NK-92 treated with Interleukin-12 subunit alpha and Interleukin-12 subunit beta, amount 100 ng/mL, for 24 hours (cell line): ENCODE data around the gene LRCH3.
"Not testable (repeated sequence)": the region's sequence is repeated elsewhere in the genome, so short reads cannot be mapped to it uniquely, and the experiment has no call there.

Experiments
- DNase-seq: peaks from one replicate; lab custom pipeline; 2025; lab: John Stamatoyannopoulos, UW

LRCH3 gene

DNA sequence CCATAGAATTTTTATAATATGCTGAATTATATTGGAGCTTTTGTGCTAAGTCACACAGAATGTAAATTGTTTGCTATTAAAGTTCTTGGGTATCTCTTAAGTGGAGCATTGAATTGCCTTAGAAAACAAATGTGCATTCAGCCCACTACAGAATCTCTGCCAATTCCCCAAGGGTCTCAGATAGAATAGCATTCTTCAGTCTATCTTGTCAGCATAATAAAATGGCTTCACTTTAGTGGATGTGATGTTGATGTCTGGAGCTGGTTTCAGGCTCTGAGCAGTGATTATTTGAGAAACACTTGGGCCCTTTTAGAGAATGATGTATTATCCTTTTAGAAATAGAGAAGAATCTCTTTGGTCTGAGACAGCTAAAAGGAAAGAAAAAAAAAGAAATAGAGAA is 45.2 kb downstream of the LRCH3 start:
- no peak for DNase-seq

DNA sequence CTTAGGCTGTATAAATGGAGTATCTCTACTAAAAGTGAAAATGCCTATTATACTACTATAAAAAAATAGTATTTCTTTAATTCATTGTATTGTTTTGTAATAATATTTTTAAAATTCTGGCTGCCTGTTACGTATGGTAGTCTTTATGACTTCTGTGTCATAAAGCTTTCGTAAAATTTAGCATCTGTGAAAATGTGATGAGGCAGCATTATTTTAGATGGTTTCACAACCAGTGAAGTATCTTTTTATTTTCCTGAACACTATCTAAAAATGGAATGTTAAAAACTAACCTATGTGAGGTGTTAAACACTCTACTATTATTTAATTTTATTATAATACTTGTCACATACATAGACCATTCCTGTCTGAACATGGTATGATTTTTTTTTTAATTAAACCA is 46.2 kb downstream of the LRCH3 start:
- no peak for DNase-seq

- DNase-seq = no peak
Observed at GRCh38 chr3:197841789-197842188, 50.7 kb downstream of the LRCH3 start.

GRCh38 chr3:197846491-197846890 is 55.4 kb downstream of the LRCH3 start:
- no peak for DNase-seq

DNA sequence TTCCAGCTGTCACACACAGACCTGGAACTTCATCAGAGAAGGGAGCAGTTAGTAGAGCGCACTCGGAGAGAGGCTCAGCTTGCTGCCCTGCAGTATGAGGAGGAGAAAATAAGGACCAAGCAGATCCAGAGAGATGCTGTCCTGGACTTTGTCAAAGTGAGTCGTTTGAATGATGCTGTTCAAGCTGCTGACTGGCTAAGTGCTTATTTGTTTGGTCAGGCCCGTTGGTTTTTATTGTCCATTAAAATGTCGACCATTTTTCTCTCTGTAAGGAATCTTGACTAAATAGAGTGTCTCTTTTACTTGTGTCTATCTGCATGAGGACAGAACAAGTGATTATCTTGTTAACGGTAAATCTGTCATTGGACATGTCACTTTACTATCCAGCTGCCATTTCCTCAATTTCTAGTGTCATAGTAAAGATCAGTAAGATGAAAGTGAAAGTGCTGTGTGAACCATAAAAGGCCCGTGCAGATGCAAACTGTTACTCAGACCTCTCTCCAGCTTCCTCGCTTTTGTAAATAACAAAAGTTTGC is 56.9 kb downstream of the LRCH3 start:
- no peak for DNase-seq

DNA sequence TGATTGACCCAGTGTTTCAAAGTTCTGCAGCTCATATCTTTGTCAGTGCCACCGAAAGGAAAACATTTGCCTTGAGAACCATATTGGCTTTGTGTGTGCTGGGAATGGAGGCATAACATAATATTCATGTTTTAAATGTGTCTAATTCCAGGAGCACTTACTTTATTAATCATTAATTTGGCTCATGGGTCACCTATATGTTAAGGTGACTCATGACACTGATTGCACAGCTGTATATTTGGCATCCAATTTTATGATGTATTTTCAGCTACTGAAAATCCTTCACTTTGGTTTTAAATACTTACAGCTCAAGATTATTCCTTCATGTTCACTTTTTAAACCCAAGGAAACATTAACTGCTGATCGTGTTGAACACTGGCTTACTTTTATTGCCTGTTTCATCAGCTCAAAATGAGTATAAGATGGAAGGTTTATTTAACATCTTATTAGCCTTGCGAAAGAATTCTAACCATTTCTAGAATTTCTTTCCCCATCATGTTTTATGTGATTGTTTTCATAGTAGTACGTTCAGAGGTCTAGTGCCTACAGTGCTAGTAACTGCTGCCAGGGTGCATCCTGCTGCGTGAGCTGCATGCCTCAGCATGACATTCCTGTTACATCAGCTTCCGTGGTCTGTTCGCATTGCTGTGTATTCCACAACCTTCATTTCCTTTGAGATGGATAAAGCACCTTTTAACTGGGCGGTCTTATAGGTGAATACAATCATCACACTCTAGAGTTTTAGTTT is 63.7 kb downstream of the LRCH3 start:
- DNase-seq = no peak

DNA sequence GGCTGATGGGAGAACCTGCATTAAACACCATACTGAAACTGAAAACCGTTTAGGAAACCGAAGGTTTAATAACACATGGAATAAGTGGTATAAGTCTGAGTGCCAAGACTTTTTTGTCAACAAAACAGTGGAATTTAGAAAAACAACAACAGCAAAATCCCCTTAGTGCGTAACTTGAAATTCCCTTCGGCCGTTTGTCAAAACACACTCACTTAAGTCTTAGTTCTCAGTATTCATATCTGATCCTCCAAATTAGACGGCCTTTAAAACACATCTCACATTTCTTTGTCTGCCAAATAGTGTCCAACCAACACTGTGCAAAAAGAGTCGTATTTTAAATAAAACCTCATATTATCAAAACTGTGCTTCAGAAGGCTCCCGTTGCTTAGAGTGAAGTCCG is 64.5 kb downstream of the LRCH3 start:
- DNase-seq = no peak

DNA sequence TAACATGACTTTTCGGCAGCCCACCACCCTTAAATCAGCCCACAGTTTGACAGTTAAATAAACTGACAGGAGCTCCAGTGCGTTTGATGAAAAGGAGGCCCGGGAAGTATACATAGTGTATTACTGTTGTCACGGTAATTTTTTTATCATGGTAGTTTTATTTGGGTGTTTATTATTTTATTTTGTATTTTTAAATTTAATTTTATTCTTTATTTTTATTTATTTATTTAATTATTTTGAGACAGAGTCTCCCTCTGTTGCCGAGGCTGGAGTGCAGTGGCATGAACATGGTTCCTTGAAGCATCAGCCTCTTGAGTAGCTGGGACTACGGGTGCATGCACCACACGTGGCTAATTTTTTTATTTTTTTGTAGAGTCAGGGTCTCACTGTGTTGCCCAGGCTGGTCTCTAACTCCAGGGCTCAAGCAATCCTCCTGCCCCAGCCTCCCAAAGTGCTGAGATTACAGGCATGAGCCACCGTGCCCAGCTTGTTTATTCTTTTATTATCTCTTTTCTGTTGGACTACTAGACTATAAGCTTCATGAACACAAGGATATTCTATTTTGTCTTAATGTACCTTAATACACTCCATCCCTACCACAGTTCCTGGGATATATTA is 65.3 kb downstream of the LRCH3 start:
- no peak for DNase-seq

DNA sequence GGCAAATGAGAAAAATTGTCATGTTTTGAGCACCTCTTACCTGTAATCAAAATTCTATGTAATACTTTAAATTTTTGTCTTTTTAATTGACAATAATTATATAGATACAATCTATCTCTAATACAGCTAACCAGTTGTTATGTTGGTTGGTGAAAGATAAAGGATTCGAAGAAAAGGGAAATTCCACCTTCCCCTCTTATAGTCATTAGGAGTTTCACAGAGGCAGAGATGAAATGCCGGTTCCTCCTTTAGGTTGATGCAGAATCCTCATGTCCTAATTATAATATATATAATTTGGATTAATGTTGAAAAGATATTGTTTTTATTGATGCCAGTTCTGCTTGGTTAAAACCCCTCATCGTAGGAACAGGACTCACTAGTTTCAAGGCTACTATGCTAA is 67.1 kb downstream of the LRCH3 start:
- DNase-seq = no peak

GRCh38 chr3:197858598-197858997 is 67.5 kb downstream of the LRCH3 start:
- DNase-seq = no peak

DNA sequence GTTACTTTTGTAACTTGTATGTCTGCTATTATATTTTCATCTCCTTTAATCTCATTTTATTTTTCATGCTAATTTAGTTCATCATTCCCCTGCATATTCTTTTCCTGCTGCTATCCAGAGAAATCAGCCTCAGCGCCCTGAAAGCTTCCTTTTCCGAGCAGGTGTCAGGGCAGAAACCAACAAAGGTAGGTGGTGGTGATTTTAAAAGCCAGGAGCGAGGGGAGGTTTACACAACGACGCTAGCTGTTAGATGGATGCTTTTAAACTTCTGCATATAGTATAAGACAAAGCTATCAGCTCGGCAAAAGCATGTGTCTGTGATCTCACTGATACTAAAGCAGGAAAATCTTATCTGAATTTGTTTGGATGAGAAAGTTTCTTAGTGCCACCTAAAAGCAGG is 75.0 kb downstream of the LRCH3 start:
- no peak for DNase-seq

DNA sequence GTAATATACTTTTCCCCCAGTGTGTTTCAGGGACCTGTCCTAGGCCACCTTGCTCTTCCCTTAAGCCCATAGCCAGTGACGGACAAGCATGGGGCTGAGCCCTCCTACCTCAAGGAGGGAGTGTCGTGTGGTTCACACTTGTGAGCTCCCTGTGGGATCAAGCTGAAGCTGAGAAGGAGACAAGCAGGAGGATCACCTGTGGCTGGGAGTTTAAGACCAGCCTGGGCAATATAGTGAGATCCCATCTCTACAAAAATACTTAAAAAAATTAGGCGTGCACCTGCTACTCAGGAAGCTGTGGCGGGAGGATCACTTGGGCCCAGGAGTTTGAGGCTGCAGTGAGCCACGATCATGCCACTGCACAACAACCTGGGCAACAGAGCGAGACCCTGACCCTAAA is 82.3 kb downstream of the LRCH3 start:
- DNase-seq = no peak

GRCh38 chr3:197874064-197874463 is 83.0 kb downstream of the LRCH3 start:
- DNase-seq = no peak

GRCh38 chr3:197874653-197875052 is 83.6 kb downstream of the LRCH3 start:
- no peak for DNase-seq

DNA sequence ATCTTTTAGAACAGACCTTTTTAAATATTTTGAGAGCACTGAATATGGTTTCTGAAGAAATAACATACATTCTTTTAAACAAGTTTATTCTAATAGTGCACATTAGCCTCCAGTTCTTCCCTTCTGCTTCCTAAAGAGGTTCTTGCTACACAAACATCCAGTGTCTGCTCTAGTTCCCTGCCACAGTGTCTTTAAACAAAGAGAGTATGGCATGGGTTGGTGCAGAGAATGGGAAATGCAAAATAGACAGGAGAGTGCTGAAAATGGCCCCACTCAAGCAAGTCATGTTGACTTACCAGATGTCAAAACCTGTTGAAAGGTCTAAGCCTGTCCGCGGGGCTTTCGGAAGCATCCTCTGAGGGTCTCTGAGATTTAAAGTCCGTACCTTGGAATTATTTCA is 86.8 kb downstream of the LRCH3 start:
- no peak for DNase-seq

DNA sequence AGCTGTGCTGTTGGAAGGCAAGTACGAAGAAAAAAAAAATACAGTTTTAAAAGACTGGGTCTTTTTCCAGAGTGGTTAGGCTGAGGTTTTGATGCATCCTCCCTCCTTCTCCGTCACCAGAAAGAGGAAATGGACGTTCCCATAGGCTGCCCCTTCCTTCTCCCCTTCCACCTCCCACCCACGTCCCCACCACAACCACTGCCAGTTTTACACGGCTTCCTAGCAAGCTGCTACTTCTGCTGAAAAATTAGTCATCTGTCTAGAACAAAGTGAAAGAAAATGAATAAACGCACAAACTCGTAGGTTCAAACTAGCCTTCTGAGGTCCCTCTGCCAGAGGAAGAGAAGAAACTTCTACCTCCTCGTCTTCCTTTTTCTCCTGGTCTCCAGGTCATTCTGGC is 87.4 kb downstream of the LRCH3 start:
- DNase-seq = no peak

GRCh38 chr3:197880491-197881269 is 89.6 kb downstream of the LRCH3 start:
- DNase-seq = no peak

- DNase-seq = no peak
Observed at GRCh38 chr3:197881270-197881969, 90.4 kb downstream of the LRCH3 start.

GRCh38 chr3:197881970-197882338 is 90.9 kb downstream of the LRCH3 start:
- DNase-seq = no peak

DNA sequence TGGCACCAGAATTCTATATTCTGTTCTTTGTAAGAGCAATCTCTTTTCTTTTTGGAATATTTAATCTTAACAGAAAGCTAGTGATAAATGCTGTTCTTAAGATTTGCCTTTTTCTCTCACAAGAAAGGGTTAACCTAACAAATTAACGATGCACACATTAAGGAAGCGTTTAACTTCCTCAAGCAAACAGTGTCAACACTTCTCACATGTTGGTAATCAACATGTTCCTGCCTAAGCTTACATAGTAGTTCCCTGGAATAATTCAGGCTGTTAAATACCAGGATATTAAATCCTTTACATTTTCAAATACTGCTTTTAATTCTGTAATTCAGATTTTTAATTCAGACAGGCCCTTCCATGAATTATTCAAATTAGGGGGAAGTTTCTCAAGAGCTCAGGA is 91.5 kb downstream of the LRCH3 start:
- DNase-seq = no peak

GRCh38 chr3:197883541-197883940 is 92.5 kb downstream of the LRCH3 start:
- no peak for DNase-seq

DNA sequence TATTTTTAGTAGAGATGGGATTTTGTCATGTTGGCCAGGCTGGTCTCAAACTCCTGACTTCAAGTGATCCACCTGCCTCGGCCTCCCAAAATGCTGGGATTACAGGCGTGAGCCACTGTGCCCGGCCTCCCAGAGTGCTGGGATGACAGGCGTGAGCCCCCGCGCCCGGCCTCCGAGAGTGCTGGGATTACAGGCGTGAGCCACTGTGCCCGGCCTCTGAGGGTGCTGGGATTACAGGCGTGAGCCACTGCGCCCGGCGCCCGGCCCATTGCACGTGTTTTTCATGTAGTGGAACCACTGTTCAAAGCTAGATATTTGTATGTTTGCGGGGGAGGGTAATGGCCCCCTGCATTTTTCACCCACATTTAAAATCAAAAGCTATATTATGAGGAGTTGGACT is 93.3 kb downstream of the LRCH3 start:
- DNase-seq = not testable (repeated sequence)
